Uterus (tissue), 2 donors: ENCODE data around the gene SCFD2.

Experiments
- CTCF ChIP-seq, 4 experiments: fragments of 200-600 bp in 2 of 4; fragments of 450-650 bp in 2 of 4; sonication (generic) in 2 of 4; IDR thresholded peaks; one replicate each; pipeline ENCODE4 v1.5.1; 2016 to 2019; ENCODE audit warnings: antibody characterized with exemption in 4 of 4, mild to moderate bottlenecking in 2 of 4, moderate library complexity in 1 of 4
- POLR2A ChIP-seq, 2 donors: fragments of 450-650 bp; IDR thresholded peaks; one replicate each; pipeline ENCODE4 v1.6.1; 2016; ENCODE audit warnings: antibody characterized with exemption in 2 of 2, mild to moderate bottlenecking in 1 of 2, moderate library complexity in 1 of 2

GRCh38 chr4:53175640-53176039, 190.2 kb downstream of the SCFD2 start:
- TF ChIP-seq POLR2A (IDR thresholded peaks at IDR 0.05) (no peak), CTCF (IDR thresholded peaks at IDR 0.05) (no peak)
